HepG2 (cell line): Measurements from ENCODE around the gene NOL4L. TPM values are rescaled to one million over a fixed set of nuclear protein-coding genes. Genes with fewer than 3 reads are reported as not detected.

Experiments used
- BRCA1 ChIP-seq: sonication (generic); formaldehyde crosslinking; IDR thresholded peaks from 2 replicates; pipeline ENCODE4 v1.4.0; 2020; ENCODE audit warnings: missing genetic modification reagents
- E2F5 ChIP-seq: sonication (generic); formaldehyde crosslinking; conservative IDR thresholded peaks from 2 replicates; pipeline ENCODE4 v1.4.0; 2020; ENCODE audit warnings: missing genetic modification reagents
- ERF ChIP-seq: IDR thresholded peaks from 2 replicates; pipeline ENCODE4 v1.6.1; 2018; ENCODE audit warnings: missing biosample characterization, missing genetic modification reagents
- FOXA3 ChIP-seq: IDR thresholded peaks from 2 replicates; pipeline ENCODE4 v1.6.1; 2016; ENCODE audit warnings: missing genetic modification reagents, missing compliant biosample characterization
- GABPB1 ChIP-seq: IDR thresholded peaks from 2 replicates; pipeline ENCODE4 v1.6.1; 2016; ENCODE audit warnings: mild to moderate bottlenecking, missing genetic modification reagents, moderate library complexity, missing compliant biosample characterization
- GATAD2A ChIP-seq: IDR thresholded peaks from 2 replicates; pipeline ENCODE4 v1.6.1; 2016
- JUND ChIP-seq: sonication (generic); formaldehyde crosslinking; IDR thresholded peaks from 2 replicates; pipeline ENCODE4 v1.8.0; 2022; ENCODE audit warnings: mild to moderate bottlenecking, missing genetic modification reagents
- KDM4B ChIP-seq: sonication (generic); formaldehyde crosslinking; IDR thresholded peaks from 2 replicates; pipeline ENCODE4 v1.4.0; 2020; ENCODE audit warnings: missing genetic modification reagents
- MED13 ChIP-seq: sonication (generic); formaldehyde crosslinking; IDR thresholded peaks from 2 replicates; pipeline ENCODE4 v1.5.0; 2020; ENCODE audit warnings: missing genetic modification reagents
- NBN ChIP-seq: fragments of 450-650 bp; conservative IDR thresholded peaks from 2 replicates; pipeline ENCODE4 v1.6.1; 2017
- PHF20 ChIP-seq: sonication (generic); formaldehyde crosslinking; IDR thresholded peaks from 2 replicates; pipeline ENCODE4 v1.5.0; 2020; ENCODE audit warnings: mild to moderate bottlenecking, missing genetic modification reagents
- PRDM10 ChIP-seq: sonication (generic); formaldehyde crosslinking; IDR thresholded peaks from 2 replicates; pipeline ENCODE4 v1.4.0; 2020; ENCODE audit warnings: low read depth, missing genetic modification reagents
- RARG ChIP-seq: sonication (generic); formaldehyde crosslinking; IDR thresholded peaks from 2 replicates; pipeline ENCODE4 v1.4.0; 2020; ENCODE audit warnings: low read depth, mild to moderate bottlenecking, missing genetic modification reagents
- RFXAP ChIP-seq: sonication (generic); formaldehyde crosslinking; IDR thresholded peaks from 2 replicates; pipeline ENCODE4 v1.4.0; 2020; ENCODE audit warnings: missing genetic modification reagents, borderline replicate concordance
- RXRA ChIP-seq: sonication (generic); formaldehyde crosslinking; IDR thresholded peaks from 2 replicates; pipeline ENCODE4 v1.5.1; 2020; ENCODE audit warnings: missing genetic modification reagents
- TFAP4 ChIP-seq: sonication (generic); IDR thresholded peaks from 2 replicates; pipeline ENCODE4 v1.6.1; 2016; ENCODE audit warnings: low read depth, borderline replicate concordance
- TOPORS ChIP-seq: sonication (generic); formaldehyde crosslinking; IDR thresholded peaks from 2 replicates; pipeline ENCODE4 v1.8.0; 2023; ENCODE audit warnings: mild to moderate bottlenecking, missing genetic modification reagents
- XRCC5 ChIP-seq: fragments of 200-400 bp; formaldehyde crosslinking; optimal IDR thresholded peaks from 2 replicates; pipeline ENCODE3; 2017; ENCODE audit warnings: mild to moderate bottlenecking, low read length
- ZFP62 ChIP-seq: sonication (generic); formaldehyde crosslinking; IDR thresholded peaks from 2 replicates; pipeline ENCODE4 v1.4.0; 2020; ENCODE audit warnings: missing genetic modification reagents
- ZNF180 ChIP-seq: sonication (generic); formaldehyde crosslinking; IDR thresholded peaks from 2 replicates; pipeline ENCODE4 v1.4.0; 2020; ENCODE audit warnings: low read depth, missing genetic modification reagents, borderline replicate concordance
- ZNF253 ChIP-seq: sonication (generic); formaldehyde crosslinking; IDR thresholded peaks from 2 replicates; pipeline ENCODE4 v1.8.0; 2022; ENCODE audit warnings: mild to moderate bottlenecking, missing genetic modification reagents, borderline replicate concordance
- ZNF274 ChIP-seq: sonication (generic); formaldehyde crosslinking; IDR thresholded peaks from 2 replicates; pipeline ENCODE4 v1.5.1; 2020; ENCODE audit warnings: mild to moderate bottlenecking, missing genetic modification reagents
- ZNF282 ChIP-seq: fragments of 450-650 bp; IDR thresholded peaks from 2 replicates; pipeline ENCODE4 v1.6.1; 2018; ENCODE audit not compliant: partially characterized antibody
- ZNF350 ChIP-seq: sonication (generic); formaldehyde crosslinking; IDR thresholded peaks from 2 replicates; pipeline ENCODE4 v1.4.0; 2020; ENCODE audit warnings: mild to moderate bottlenecking, low read depth, missing genetic modification reagents, borderline replicate concordance
- ZNF446 ChIP-seq: sonication (generic); formaldehyde crosslinking; IDR thresholded peaks from 2 replicates; pipeline ENCODE4 v1.5.0; 2020; ENCODE audit warnings: mild to moderate bottlenecking, missing genetic modification reagents
- ZNF747 ChIP-seq: sonication (generic); formaldehyde crosslinking; IDR thresholded peaks from 2 replicates; pipeline ENCODE4 v1.8.1; 2023; ENCODE audit warnings: missing genetic modification reagents, mild to moderate bottlenecking, borderline replicate concordance
- ZUFSP ChIP-seq: sonication (generic); formaldehyde crosslinking; IDR thresholded peaks from 2 replicates; pipeline ENCODE4 v1.9.0; 2021; ENCODE audit warnings: missing genetic modification reagents, mild to moderate bottlenecking, borderline replicate concordance
- polyA plus RNA-seq, 8 experiments: library from polyadenylated mRNA; depleted of rRNA in 3 of 8; stranded (reverse) in 7 of 8; unstranded in 1 of 8; fragments of >200 nt; fragmentation: Illumina TruSeq in 4 of 8; extraction: Trizol in 4 of 8; gene quantifications; 2 replicates each; pipeline versions ENCODE4 v1.2.1 to v1.2.3, GENCODE V29; 2011 to 2016; ENCODE audit warnings: low read depth in 4 of 8, missing spikeins in 1 of 8, mixed read lengths in 1 of 8; ENCODE audit not compliant: insufficient read depth in 1 of 8
- total RNA-seq, 5 experiments: library from RNA; depleted of rRNA; stranded (reverse); fragments of >200 nt; fragmentation: Illumina TruSeq; extraction: Trizol; gene quantifications; 2 replicates each; pipeline ENCODE4 v1.2.3, GENCODE V29; 2016; ENCODE audit warnings: low read depth in 1 of 5

Gene NOL4L
- total and polyA plus RNA-seq, 2 of the 13 experiments (the other 11 are each of a cell fraction or from before 2014, with no cell fraction given), result 16.6 to 35.4 TPM

GRCh38 chr20:32509639-32510066 is 75.5 kb downstream of the NOL4L start (continued):
- TF ChIP-seq KDM4B (CRISPR knock-in tag) (0 out of 2 replicates have a peak, but pooled peaks have one; percentile 24), BRCA1 (peak; percentile 81; the same call in 1 of the 2 replicates), RARG (CRISPR knock-in tag) (no peak), ERF (peak; percentile 93), GABPB1 (CRISPR knock-in tag) (peak; percentile 66; the same call in 1 of the 2 replicates), RFXAP (CRISPR knock-in tag) (peak; percentile 48; the same call in 1 of the 2 replicates), ZNF350 (CRISPR knock-in tag) (peak; percentile 50), TFAP4 (peak; percentile 82), FOXA3 (peak; percentile 91), ZNF180 (CRISPR knock-in tag) (no peak), E2F5 (CRISPR knock-in tag) (no peak), MED13 (no peak), RXRA (CRISPR knock-in tag) (peak; percentile 34; the same call in 1 of the 2 replicates), XRCC5 (peak; percentile 67), ZNF274 (peak; percentile 57), ZNF446 (no peak), GATAD2A (CRISPR knock-in tag) (peak; percentile 93), PHF20 (CRISPR knock-in tag) (peak; percentile 42; the same call in 1 of the 2 replicates), ZNF282 (no peak), JUND (CRISPR knock-in tag) (no peak), ZNF747 (CRISPR knock-in tag) (0 out of 2 replicates have a peak, but pooled peaks have one; percentile 19), PRDM10 (CRISPR knock-in tag) (no peak; the same call in 1 of the 2 replicates), NBN (no peak), ZUFSP (CRISPR knock-in tag) (no peak), ZFP62 (CRISPR knock-in tag) (no peak), ZNF253 (CRISPR knock-in tag) (no peak), TOPORS (CRISPR knock-in tag) (no peak)
